MG63 (cell line): ENCODE measurements around the gene SEZ6L2. TPM values are rescaled to one million over a fixed set of nuclear protein-coding genes. Genes with fewer than 3 reads are reported as not detected.
"Not testable (repeated sequence)": the region's sequence is repeated elsewhere in the genome, so short reads cannot be mapped to it uniquely, and the experiment has no call there.

ENCODE experiments used
- DNase-seq: peaks from one replicate; pipeline ENCODE4 v3.0.0-alpha.2; 2020
- H3K27me3 ChIP-seq: fragments of 250-450 bp; sonication (Bioruptor Pico); 2 replicates; pipeline ENCODE4 v1.5.1; 2020; ENCODE audit warnings: mild to moderate bottlenecking, moderate library complexity
- H3K36me3 ChIP-seq: fragments of 250-450 bp; sonication (Bioruptor Pico); 2 replicates; pipeline ENCODE4 v1.5.1; 2020; ENCODE audit warnings: mild to moderate bottlenecking, moderate library complexity
- H3K4me3 ChIP-seq: fragments of 250-450 bp; sonication (Bioruptor Pico); 2 replicates; pipeline ENCODE4 v1.5.1; 2020; ENCODE audit warnings: mild to moderate bottlenecking, moderate library complexity
- H3K9me3 ChIP-seq: fragments of 250-450 bp; sonication (Bioruptor Pico); 2 replicates; pipeline ENCODE4 v1.5.1; 2020; ENCODE audit warnings: mild to moderate bottlenecking, moderate library complexity
- total RNA-seq: library from RNA; depleted of rRNA; stranded (reverse); fragments of >200 nt; shearing (Covaris generic); gene quantifications from 2 replicates; pipeline ENCODE4 v1.2.3, GENCODE V29; 2014; ENCODE audit warnings: low replicate concordance

The SEZ6L2 gene
- total RNA-seq, 1 experiment from 2014 or later = 28.5 TPM

DNA sequence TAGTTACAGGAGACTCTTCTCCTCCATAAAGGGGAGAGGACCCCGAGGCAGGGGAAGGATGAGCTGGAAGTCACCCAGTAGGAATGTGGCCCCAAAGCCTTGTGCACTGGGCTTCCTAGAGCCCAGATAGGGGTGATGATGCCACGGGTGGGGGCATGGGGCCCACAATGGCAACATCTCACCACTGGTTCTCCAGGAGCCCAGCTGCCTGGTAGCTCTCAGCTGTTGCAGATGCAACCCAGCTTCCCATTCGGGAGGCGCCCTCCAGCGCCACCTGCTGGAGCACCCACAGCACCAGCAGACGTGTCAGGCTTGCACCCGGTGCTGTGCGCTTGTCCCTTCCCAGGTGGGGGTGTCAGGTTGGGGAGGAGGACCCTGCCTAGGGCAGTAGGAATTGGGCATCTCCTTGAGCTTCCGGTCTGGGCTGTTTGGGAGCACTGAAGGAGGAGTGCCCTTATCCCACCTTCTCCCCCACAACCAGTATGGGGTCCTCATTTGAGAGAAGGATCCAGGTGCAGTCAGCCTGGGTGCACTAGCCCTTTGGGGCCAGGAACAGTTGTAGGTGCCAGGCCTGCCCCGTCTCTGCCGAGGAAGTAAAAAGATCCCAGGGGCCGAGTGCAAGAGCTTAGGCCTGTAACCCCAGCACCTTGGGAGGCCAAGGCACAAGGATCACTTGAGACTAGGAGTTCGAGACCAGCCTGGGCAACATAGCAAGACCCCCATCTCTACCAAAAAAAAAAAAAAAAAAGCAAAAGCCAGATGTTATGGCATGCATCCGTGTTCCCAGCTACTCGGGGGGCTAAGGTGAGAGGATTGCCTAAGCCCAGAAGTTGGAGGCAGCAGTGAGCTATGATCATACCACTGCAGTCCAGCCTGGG lies 50.7 kb downstream of the SEZ6L2 start:
- H3K36me3 ChIP-seq = peaks cover 38% of the 10 kb centered on the region
- H3K9me3 ChIP-seq = no peaks in the 10 kb centered on the region
- no peak overlapping the region for H3K4me3 ChIP-seq
- DNase-seq = peak; percentile 75
- no peaks in the 10 kb centered on the region for H3K27me3 ChIP-seq

DNA sequence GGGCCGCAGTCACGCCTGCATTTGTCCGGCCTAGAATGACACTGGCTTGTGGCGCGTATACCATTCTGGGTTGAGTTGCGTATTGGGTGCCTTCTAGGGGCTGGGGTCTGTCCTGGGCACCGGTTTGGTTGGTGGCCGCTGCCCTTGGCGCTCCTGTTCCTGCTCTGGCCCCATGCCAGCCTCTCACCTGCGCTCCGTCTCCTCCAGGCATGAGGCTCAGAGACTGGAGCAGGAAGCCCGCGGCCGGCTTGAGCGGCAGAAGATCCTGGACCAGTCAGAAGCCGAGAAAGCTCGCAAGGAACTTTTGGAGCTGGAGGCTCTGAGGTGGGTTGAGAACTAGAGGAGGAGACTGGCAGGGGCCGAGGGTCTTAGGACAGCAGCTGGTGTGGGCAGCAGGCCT lies 53.7 kb downstream of the SEZ6L2 start:
- Histone ChIP-seq H3K36me3 (peaks cover 38% of the 10 kb centered on the region), H3K27me3 (no peaks in the 10 kb centered on the region), H3K4me3 (no peak overlapping the region), H3K9me3 (no peaks in the 10 kb centered on the region)
- no peak for DNase-seq

GRCh38 chr16:29844575-29845331 lies 54.6 kb downstream of the SEZ6L2 start:
- Histone ChIP-seq H3K36me3 (peaks cover 45% of the 10 kb centered on the region), H3K9me3 (no peaks in the 10 kb centered on the region), H3K4me3 (no peak overlapping the region), H3K27me3 (no peaks in the 10 kb centered on the region)
- DNase-seq = peak; percentile 42

GRCh38 chr16:29843931-29844330 lies 55.4 kb downstream of the SEZ6L2 start:
- no peak for DNase-seq
- Histone ChIP-seq H3K36me3 (peaks cover 51% of the 10 kb centered on the region), H3K9me3 (no peaks in the 10 kb centered on the region), H3K27me3 (no peaks in the 10 kb centered on the region), H3K4me3 (no peak overlapping the region)

DNA sequence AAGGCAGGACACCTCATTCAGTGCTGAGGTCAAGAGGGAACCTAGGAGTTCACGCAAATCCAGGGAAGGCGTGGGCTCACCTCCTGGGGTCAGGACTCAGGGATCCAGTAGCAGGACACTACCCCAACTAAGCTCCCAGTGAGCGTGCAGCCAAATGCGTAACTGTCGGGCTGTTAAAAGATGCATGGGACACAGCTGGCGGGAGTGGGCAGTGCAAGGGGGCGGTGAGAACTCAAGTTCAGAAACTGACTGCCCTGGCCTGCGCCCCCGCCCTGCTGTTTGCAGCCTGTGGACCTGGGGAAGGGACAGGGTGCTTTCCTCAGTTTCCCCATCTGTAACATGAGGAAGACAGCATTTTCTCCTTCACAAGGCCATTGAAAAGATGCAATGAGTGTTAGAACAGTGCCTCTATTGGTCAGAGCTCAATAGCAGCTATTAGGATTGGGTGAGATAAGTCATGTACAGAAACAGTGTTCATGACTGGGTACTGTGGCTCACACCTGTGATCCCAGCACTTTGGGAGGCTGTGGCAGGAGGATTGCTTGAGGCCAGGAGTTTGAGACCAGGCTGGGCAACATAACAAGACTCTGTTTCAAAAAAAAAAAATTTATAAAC lies 56.5 kb downstream of the SEZ6L2 start:
- H3K9me3 ChIP-seq = no peaks in the 10 kb centered on the region
- H3K4me3 ChIP-seq = no peak overlapping the region
- H3K36me3 ChIP-seq = peaks cover 50% of the 10 kb centered on the region
- DNase-seq = no peak
- no peaks in the 10 kb centered on the region for H3K27me3 ChIP-seq

DNA sequence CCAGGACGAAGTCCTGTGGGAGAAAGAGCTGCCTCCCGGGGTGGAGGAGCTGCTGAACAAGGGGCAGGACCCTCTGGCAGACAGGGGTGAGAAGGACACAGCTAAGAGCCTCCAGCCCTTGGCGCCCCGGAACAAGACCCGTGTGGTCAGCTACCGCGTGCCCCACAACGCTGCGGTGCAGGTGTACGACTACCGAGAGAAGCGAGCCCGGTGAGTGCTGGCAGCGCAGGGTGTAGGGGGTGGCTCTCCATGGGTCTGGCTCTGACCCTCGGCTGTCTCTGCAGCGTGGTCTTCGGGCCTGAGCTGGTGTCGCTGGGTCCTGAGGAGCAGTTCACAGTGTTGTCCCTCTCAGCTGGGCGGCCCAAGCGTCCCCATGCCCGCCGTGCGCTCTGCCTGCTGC lies 57.7 kb downstream of the SEZ6L2 start:
- peaks cover 47% of the 10 kb centered on the region for H3K36me3 ChIP-seq
- no peak for DNase-seq
- no peak overlapping the region for H3K4me3 ChIP-seq

GRCh38 chr16:29840240-29840639 lies 59.1 kb downstream of the SEZ6L2 start:
- Histone ChIP-seq H3K9me3 (no peaks in the 10 kb centered on the region), H3K4me3 (no peak overlapping the region), H3K36me3 (peaks cover 39% of the 10 kb centered on the region), H3K27me3 (no peaks in the 10 kb centered on the region)
- no peak for DNase-seq

More for the DNA sequence above, 57.7 kb downstream of the SEZ6L2 start:
- no peaks in the 10 kb centered on the region for H3K9me3 ChIP-seq
- no peaks in the 10 kb centered on the region for H3K27me3 ChIP-seq

DNA sequence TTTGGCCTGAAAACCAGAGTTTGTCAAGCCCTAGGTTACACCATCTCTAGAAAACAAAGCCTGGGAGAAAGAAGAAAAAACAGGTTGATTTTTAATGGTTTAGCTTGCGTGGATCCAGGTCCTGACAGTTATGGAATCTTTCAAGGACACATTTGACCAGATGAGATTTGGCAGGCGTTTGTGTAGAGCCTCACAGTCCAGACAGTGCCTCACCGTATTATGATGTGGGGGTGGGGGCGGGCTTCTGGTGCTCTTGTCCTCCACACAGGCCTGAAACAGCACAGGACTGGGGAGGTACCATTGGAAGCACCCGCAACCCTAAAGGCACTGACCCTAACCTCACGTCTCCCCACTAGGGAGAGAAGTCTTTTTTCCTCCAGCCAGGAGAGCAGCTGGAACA lies 59.5 kb downstream of the SEZ6L2 start:
- no peaks in the 10 kb centered on the region for H3K27me3 ChIP-seq
- H3K36me3 ChIP-seq = peaks cover 41% of the 10 kb centered on the region
- no peak overlapping the region for H3K4me3 ChIP-seq
- no peaks in the 10 kb centered on the region for H3K9me3 ChIP-seq
- no peak for DNase-seq

- no peak for DNase-seq
Measured at GRCh38 chr16:29837841-29838240, 61.5 kb downstream of the SEZ6L2 start.

GRCh38 chr16:29836623-29837022 lies 62.7 kb downstream of the SEZ6L2 start:
- H3K36me3 ChIP-seq = peaks cover 51% of the 10 kb centered on the region
- no peak for DNase-seq
- no peaks in the 10 kb centered on the region for H3K9me3 ChIP-seq
- no peak overlapping the region for H3K4me3 ChIP-seq
- H3K27me3 ChIP-seq = no peaks in the 10 kb centered on the region

More at GRCh38 chr16:29837841-29838240, 61.5 kb downstream of the SEZ6L2 start:
- no peaks in the 10 kb centered on the region for H3K27me3 ChIP-seq
- H3K4me3 ChIP-seq = no peak overlapping the region
- H3K9me3 ChIP-seq = no peaks in the 10 kb centered on the region
- peaks cover 46% of the 10 kb centered on the region for H3K36me3 ChIP-seq

DNA sequence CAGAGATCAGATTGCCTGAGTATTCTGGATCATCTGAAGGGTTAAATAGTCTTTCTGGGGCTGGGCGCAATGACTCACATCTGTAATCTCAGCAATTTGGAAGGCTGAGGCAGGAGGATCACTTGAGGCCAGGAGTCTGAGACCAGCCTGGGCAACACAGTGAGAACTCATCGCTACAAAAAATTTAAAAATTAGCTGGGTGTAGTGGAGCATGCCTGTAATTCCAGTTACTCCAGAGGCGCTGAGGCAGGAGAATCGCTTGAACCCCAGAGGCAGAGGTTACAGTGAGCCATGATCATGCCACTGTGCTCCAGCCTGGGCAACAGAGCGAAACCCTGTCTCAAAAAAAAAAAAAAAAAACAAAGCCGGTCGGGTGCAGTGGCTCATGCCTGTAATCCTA lies 63.4 kb downstream of the SEZ6L2 start:
- Histone ChIP-seq H3K27me3 (no peaks in the 10 kb centered on the region), H3K36me3 (peaks cover 55% of the 10 kb centered on the region), H3K4me3 (no peak overlapping the region), H3K9me3 (no peaks in the 10 kb centered on the region)
- DNase-seq = no peak

DNA sequence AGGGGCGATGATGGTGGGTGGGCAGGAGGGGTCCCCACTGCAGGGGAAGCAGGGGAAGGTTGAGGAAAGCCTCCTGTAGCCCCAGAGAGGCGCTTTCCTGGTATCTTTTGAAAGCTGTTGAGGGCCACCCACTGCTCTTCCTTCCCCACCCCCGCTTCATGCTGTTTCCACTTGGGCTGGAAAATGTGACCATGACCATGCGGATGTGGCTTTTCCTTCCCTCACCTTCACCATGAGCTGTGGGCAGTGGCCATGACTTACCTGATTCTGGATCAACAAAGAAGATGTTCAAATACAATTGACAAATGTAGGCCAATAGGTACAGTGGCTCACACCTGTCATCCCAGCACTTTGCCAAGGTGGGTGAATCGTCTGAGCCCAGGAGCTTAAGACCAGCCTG lies 65.3 kb downstream of the SEZ6L2 start:
- DNase-seq = no peak
- peaks cover 46% of the 10 kb centered on the region for H3K36me3 ChIP-seq
- no peaks in the 10 kb centered on the region for H3K9me3 ChIP-seq
- no peaks in the 10 kb centered on the region for H3K27me3 ChIP-seq
- no peak overlapping the region for H3K4me3 ChIP-seq

DNA sequence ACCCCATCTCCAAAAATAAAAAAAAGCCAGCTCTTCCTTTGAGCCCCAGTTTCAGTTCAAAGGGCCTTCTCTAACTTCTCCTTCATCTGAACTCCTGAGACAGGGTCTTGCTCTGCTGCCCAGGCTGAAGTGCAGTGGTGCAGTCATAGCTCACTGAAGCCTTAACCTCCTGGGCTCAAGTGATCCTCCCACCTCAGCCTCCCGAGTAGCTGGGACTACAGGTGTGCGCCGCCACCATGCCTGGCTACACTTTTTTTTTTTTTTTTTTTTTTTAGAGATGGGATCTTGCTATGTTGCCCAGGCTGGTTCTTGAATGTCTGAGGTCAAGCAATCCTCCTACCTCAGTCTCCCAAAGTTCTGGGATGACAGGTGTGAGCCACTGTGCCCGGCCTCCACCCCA lies 66.1 kb downstream of the SEZ6L2 start:
- not testable (repeated sequence) for H3K4me3 ChIP-seq, H3K27me3 ChIP-seq, H3K9me3 ChIP-seq, DNase-seq
- peaks cover 40% of the 10 kb centered on the region for H3K36me3 ChIP-seq

GRCh38 chr16:29831490-29831889 lies 67.9 kb downstream of the SEZ6L2 start:
- no peak overlapping the region for H3K4me3 ChIP-seq
- H3K9me3 ChIP-seq = no peaks in the 10 kb centered on the region
- no peak for DNase-seq
- H3K27me3 ChIP-seq = no peaks in the 10 kb centered on the region
- peaks cover 31% of the 10 kb centered on the region for H3K36me3 ChIP-seq

- no peak for DNase-seq
- no peaks in the 10 kb centered on the region for H3K9me3 ChIP-seq
- H3K36me3 ChIP-seq = peaks cover 29% of the 10 kb centered on the region
- no peak overlapping the region for H3K4me3 ChIP-seq
- no peaks in the 10 kb centered on the region for H3K27me3 ChIP-seq
Measured at GRCh38 chr16:29830774-29831173, 68.6 kb downstream of the SEZ6L2 start.

- DNase-seq = no peak
- no peaks in the 10 kb centered on the region for H3K9me3 ChIP-seq
Measured at GRCh38 chr16:29826342-29826695, 73.0 kb downstream of the SEZ6L2 start.

More at GRCh38 chr16:29826342-29826695, 73.0 kb downstream of the SEZ6L2 start:
- Histone ChIP-seq H3K4me3 (no peak overlapping the region), H3K27me3 (no peaks in the 10 kb centered on the region), H3K36me3 (peaks cover 15% of the 10 kb centered on the region)
